IMR-90 (cell line): Measurements from ENCODE around the gene CALN1. TPM values are rescaled to one million over a fixed set of nuclear protein-coding genes. Genes with fewer than 3 reads are reported as not detected.

Experiments used
- ATAC-seq: fragments of 200-7000 bp; cut with Tn5 transposase; 2 replicates; pipeline ENCODE4 v1.9.1; 2020; ENCODE audit warnings: low read depth, mild to moderate bottlenecking, moderate library complexity
- BruUV-seq: library from RNA; stranded (reverse); fragments of 400-500 nt; replicated peaks from 2 replicates; lab custom pipeline; 2021; lab: Mats Ljungman, UMichigan
- CTCF ChIA-PET: fragments of 300-600 bp; formaldehyde crosslinking; extraction: SDS; loops from one replicate; lab custom pipeline; 2021; ENCODE audit warnings: antibody characterized with exemption; lab: Yijun Ruan, JAX
- POLR2A ChIA-PET: fragments of 300-600 bp; sonication (Branson Sonifier 250); formaldehyde crosslinking; loops from one replicate; lab custom pipeline; 2022; ENCODE audit warnings: antibody characterized with exemption; ENCODE audit not compliant: unreplicated experiment; lab: Charles Lee
- DNase-seq: peaks from one replicate; pipeline ENCODE4 v3.0.0; 2013
- H2AFZ ChIP-seq: replicated peaks from 2 replicates; pipeline ENCODE3; 2013; ENCODE audit warnings: low read length, mild to moderate bottlenecking; ENCODE audit not compliant: poor library complexity
- H2AK5ac ChIP-seq: 2 replicates; pipeline ENCODE4 v1.6.1; 2013; ENCODE audit warnings: low read depth, low read length, inconsistent platforms
- H2AK9ac ChIP-seq: replicated peaks from 2 replicates; pipeline ENCODE3; 2013; ENCODE audit warnings: mild to moderate bottlenecking, low read depth, low read length, moderate library complexity; ENCODE audit not compliant: poor library complexity
- H2BK120ac ChIP-seq: 2 replicates; pipeline ENCODE4 v1.6.1; 2013; ENCODE audit warnings: low read depth, low read length, inconsistent platforms
- H2BK15ac ChIP-seq: 3 replicates; pipeline ENCODE4 v1.6.1; 2013; ENCODE audit warnings: low read depth, low read length, inconsistent platforms
- H2BK20ac ChIP-seq: 2 replicates; pipeline ENCODE4 v1.6.1; 2013; ENCODE audit warnings: low read depth, mild to moderate bottlenecking, inconsistent platforms, low read length, moderate library complexity
- H2BK5ac ChIP-seq: 2 replicates; pipeline ENCODE4 v1.6.1; 2013; ENCODE audit warnings: mild to moderate bottlenecking, low read depth, low read length, inconsistent platforms; ENCODE audit not compliant: poor library complexity, severe bottlenecking
- H3K14ac ChIP-seq: replicated peaks from 2 replicates; pipeline ENCODE4 v1.6.1; 2013; ENCODE audit warnings: low read depth, low read length, inconsistent platforms
- H3K18ac ChIP-seq: 2 replicates; pipeline ENCODE4 v1.6.1; 2013; ENCODE audit warnings: low read depth, low read length, control low read depth
- H3K23ac ChIP-seq: 2 replicates; pipeline ENCODE4 v1.6.1; 2013; ENCODE audit warnings: low read depth, low read length, inconsistent platforms
- H3K27ac ChIP-seq: 2 replicates; pipeline ENCODE4 v1.5.1; 2013; ENCODE audit warnings: mild to moderate bottlenecking, control low read depth, low read length; ENCODE audit not compliant: insufficient read depth
- H3K27me3 ChIP-seq: 2 replicates; pipeline ENCODE4 v1.6.1; 2013; ENCODE audit warnings: low read length; ENCODE audit not compliant: control insufficient read depth, insufficient read depth
- H3K36me3 ChIP-seq: 2 replicates; pipeline ENCODE4 v1.6.1; 2013; ENCODE audit warnings: low read length, mixed read lengths; ENCODE audit not compliant: control insufficient read depth, insufficient read depth
- H3K4ac ChIP-seq: 2 replicates; pipeline ENCODE4 v1.6.1; 2013; ENCODE audit warnings: low read depth, low read length, inconsistent platforms
- H3K4me1 ChIP-seq: 2 replicates; pipeline ENCODE4 v1.6.1; 2013; ENCODE audit warnings: low read length, mixed read lengths; ENCODE audit not compliant: control insufficient read depth, insufficient read depth
- H3K4me2 ChIP-seq: 2 replicates; pipeline ENCODE4 v1.6.1; 2013; ENCODE audit warnings: low read depth, mild to moderate bottlenecking, control low read depth, low read length, moderate library complexity
- H3K4me3 ChIP-seq: 2 replicates; pipeline ENCODE4 v1.5.1; 2013; ENCODE audit warnings: low read depth, mild to moderate bottlenecking, control low read depth, low read length, moderate library complexity; ENCODE audit not compliant: insufficient read depth
- H3K56ac ChIP-seq: 2 replicates; pipeline ENCODE4 v1.6.1; 2013; ENCODE audit warnings: low read length, inconsistent platforms; ENCODE audit not compliant: insufficient read depth; ENCODE audit errors: extremely low read depth
- H3K79me1 ChIP-seq, 2 experiments: 2 replicates each; pipeline ENCODE4 v1.6.1; 2013; ENCODE audit warnings: low read length in 2 of 2, inconsistent platforms in 1 of 2, low read depth in 1 of 2
- H3K9ac ChIP-seq: 2 replicates; pipeline ENCODE4 v1.6.1; 2013; ENCODE audit warnings: low read depth, low read length, control low read depth
- H3K9me1 ChIP-seq: 2 replicates; pipeline ENCODE4 v1.6.1; 2013; ENCODE audit warnings: low read length, inconsistent platforms; ENCODE audit not compliant: insufficient read depth
- H3K9me3 ChIP-seq: 2 replicates; pipeline ENCODE4 v1.6.1; 2013; ENCODE audit warnings: low read length; ENCODE audit not compliant: control insufficient read depth, insufficient read depth
- H4K20me1 ChIP-seq: 2 replicates; pipeline ENCODE4 v1.6.1; 2013; ENCODE audit warnings: low read length, inconsistent platforms; ENCODE audit not compliant: insufficient read depth
- H4K5ac ChIP-seq: 2 replicates; pipeline ENCODE4 v1.6.1; 2013; ENCODE audit warnings: mild to moderate bottlenecking, low read depth, low read length, control low read depth
- H4K8ac ChIP-seq, 2 experiments: 2 replicates each; pipeline ENCODE4 v1.6.1; 2013; ENCODE audit warnings: low read depth in 2 of 2, low read length in 2 of 2, control low read depth in 1 of 2, inconsistent platforms in 1 of 2
- H4K91ac ChIP-seq: 2 replicates; pipeline ENCODE4 v1.6.1; 2013; ENCODE audit warnings: low read depth, low read length, inconsistent platforms; ENCODE audit not compliant: insufficient read depth
- BHLHE40 ChIP-seq: fragments of 150-350 bp; IDR thresholded peaks from 2 replicates; pipeline ENCODE4 v1.6.1; 2016; ENCODE audit warnings: mild to moderate bottlenecking, low read depth, low read length
- CEBPB ChIP-seq: IDR thresholded peaks from 2 replicates; pipeline ENCODE4 v1.6.1; 2012; ENCODE audit warnings: low read depth, low read length, improper control_type of control experiment
- CHD1 ChIP-seq: IDR thresholded peaks from 2 replicates; pipeline ENCODE4 v1.6.1; 2012; ENCODE audit warnings: low read depth, low read length, improper control_type of control experiment
- FOS ChIP-seq: fragments of 150-350 bp; IDR thresholded peaks from 2 replicates; pipeline ENCODE4 v1.6.1; 2016; ENCODE audit warnings: low read depth, low read length
- MAFK ChIP-seq: IDR thresholded peaks from 2 replicates; pipeline ENCODE4 v1.6.1; 2012; ENCODE audit warnings: low read depth, low read length, improper control_type of control experiment
- MAZ ChIP-seq: IDR thresholded peaks from 2 replicates; pipeline ENCODE4 v1.6.1; 2012; ENCODE audit warnings: low read depth, mild to moderate bottlenecking, low read length, improper control_type of control experiment, moderate library complexity, borderline replicate concordance
- MXI1 ChIP-seq: IDR thresholded peaks from 2 replicates; pipeline ENCODE4 v1.6.1; 2012; ENCODE audit warnings: low read depth, mild to moderate bottlenecking, low read length, moderate library complexity, borderline replicate concordance
- NFE2L2 ChIP-seq: fragments of 150-350 bp; IDR thresholded peaks from 2 replicates; pipeline ENCODE4 v1.6.1; 2016; ENCODE audit warnings: low read depth, mild to moderate bottlenecking, low read length
- POLR2A ChIP-seq: IDR thresholded peaks from 2 replicates; pipeline ENCODE4 v1.6.1; 2012; ENCODE audit warnings: mild to moderate bottlenecking, low read depth, low read length
- RAD21 ChIP-seq: IDR thresholded peaks from 2 replicates; pipeline ENCODE4 v1.6.1; 2012; ENCODE audit warnings: low read length, improper control_type of control experiment
- RCOR1 ChIP-seq: IDR thresholded peaks from 2 replicates; pipeline ENCODE4 v1.6.1; 2012; ENCODE audit warnings: mild to moderate bottlenecking, low read length, improper control_type of control experiment; ENCODE audit not compliant: insufficient replicate concordance
- RFX5 ChIP-seq: IDR thresholded peaks from 2 replicates; pipeline ENCODE4 v1.8.0; 2012; ENCODE audit warnings: low read depth, mild to moderate bottlenecking, low read length, moderate library complexity
- SMC3 ChIP-seq: fragments of 150-350 bp; IDR thresholded peaks from 2 replicates; pipeline ENCODE4 v1.6.1; 2016; ENCODE audit warnings: low read depth, mild to moderate bottlenecking, antibody characterized with exemption, low read length, moderate library complexity
- WGBS, 2 experiments: methylation state at CpG; one replicate each; pipeline versions ENCODE4 v1.1.5 to v1.1.7; 2013; ENCODE audit warnings: missing lambda C conversion rate in 2 of 2; ENCODE audit not compliant: insufficient read length in 1 of 2; ENCODE audit errors: extremely low coverage in 2 of 2; 5-methylcytosine and 5-hydroxymethylcytosine counted together
- dilution Hi-C: fragments of 300-500 bp; cut with HindIII; formaldehyde crosslinking; loops from one replicate; pipeline ENCODE4 v1.14.3; 2018; ENCODE audit warnings: low sequenced_read_pairs; ENCODE audit not compliant: unreplicated experiment
- in situ Hi-C: fragments of 300-500 bp; cut with MboI; formaldehyde crosslinking; loops from 3 replicates; pipeline ENCODE4 v1.14.3; 2019; ENCODE audit warnings: low sequenced_read_pairs, inconsistent platforms, mixed read lengths
- intact Hi-C: fragments of 100-400 bp; cut with micrococcal nuclease; formaldehyde crosslinking; loops from 2 replicates; pipeline ENCODE4 v1.10.0; 2022
- polyA plus RNA-seq, 3 experiments: library from polyadenylated mRNA; depleted of rRNA; stranded (reverse); fragments of >200 nt; gene quantifications; 2 replicates each; pipeline ENCODE4 v1.2.3, GENCODE V29; 2012; ENCODE audit warnings: low replicate concordance in 1 of 3
- total RNA-seq: library from RNA; depleted of rRNA; stranded (reverse); fragments of >200 nt; gene quantifications from 2 replicates; pipeline ENCODE4 v1.2.3, GENCODE V29; 2012
- TF ChIP-seq, protein P1 (sequence below): fragments of 150-350 bp; IDR thresholded peaks from 2 replicates; pipeline ENCODE4 v1.6.1; 2016; ENCODE audit warnings: low read depth, mild to moderate bottlenecking, low read length, moderate library complexity, borderline replicate concordance
- TF ChIP-seq, protein P2 (sequence below): fragments of 150-350 bp; IDR thresholded peaks from 2 replicates; pipeline ENCODE4 v1.6.1; 2017; ENCODE audit warnings: mild to moderate bottlenecking, antibody characterized with exemption, low read length, low read depth
- TF ChIP-seq, protein P3 (sequence below): conservative IDR thresholded peaks from 2 replicates; pipeline ENCODE4 v1.5.1; 2012; ENCODE audit warnings: mild to moderate bottlenecking, low read depth, low read length, improper control_type of control experiment

CALN1 gene
- total and polyA plus RNA-seq, 2 of the 4 experiments (the other 2 are of a cell fraction) = not detected

DNA sequence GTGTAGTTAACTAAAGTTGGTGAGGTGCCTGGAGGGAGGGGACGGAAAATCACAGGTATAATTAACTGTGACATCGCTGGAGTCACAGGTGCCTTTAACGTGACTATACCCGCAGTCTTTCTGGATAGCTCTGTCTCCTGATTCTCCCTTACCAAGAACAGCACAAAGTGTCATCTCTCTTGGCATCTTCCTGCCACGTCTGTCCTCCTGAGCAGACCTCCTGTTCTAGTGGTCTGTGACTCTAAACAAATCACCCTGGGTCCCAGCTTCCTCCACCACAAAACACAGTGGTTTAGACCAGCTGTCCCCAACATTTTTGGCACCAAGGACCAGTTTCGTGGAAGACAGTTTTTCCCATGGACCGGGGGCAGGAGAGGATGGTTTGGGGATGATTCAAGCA lies 90.5 kb downstream of the CALN1 start:
- H3K23ac ChIP-seq = no peak overlapping the region
- H2AK9ac ChIP-seq = no peak overlapping the region
- H2BK15ac ChIP-seq = no peak overlapping the region
- H3K36me3 ChIP-seq = no peaks in the 10 kb centered on the region
- no peak overlapping the region for H4K5ac ChIP-seq
- no peaks in the 10 kb centered on the region for H3K4me1 ChIP-seq
- ATAC-seq (no peak), DNase-seq (no peak)
- H4K8ac ChIP-seq = no peak overlapping the region
- H2AK5ac ChIP-seq = no peak overlapping the region
- in situ Hi-C loops (no loop called here), intact Hi-C loops (no loop called here), dilution Hi-C loops (no loop called here)
- no peak overlapping the region for H3K18ac ChIP-seq
- no peak overlapping the region for H3K4me2 ChIP-seq
- BruUV-seq = no TSS peak
- H4K20me1 ChIP-seq = no peaks in the 10 kb centered on the region
- H2AFZ ChIP-seq = no peak overlapping the region
- H3K9ac ChIP-seq = no peak overlapping the region
- H3K9me1 ChIP-seq = no peaks in the 10 kb centered on the region
- H2BK20ac ChIP-seq = no peak overlapping the region
- no peak overlapping the region for H4K91ac ChIP-seq
- ChIA-PET POLR2A (no interaction called here), CTCF (no interaction called here)
- no peaks in the 10 kb centered on the region for H3K27me3 ChIP-seq
- H3K79me1 ChIP-seq = no peaks in the 10 kb centered on the region
- no peak overlapping the region for H3K4me3 ChIP-seq
- H3K27ac ChIP-seq = no peak overlapping the region
- H3K14ac ChIP-seq = no peak overlapping the region
- H2BK5ac ChIP-seq = no peak overlapping the region
- H3K56ac ChIP-seq = no peak overlapping the region
- 56% methylated on average over 3 of the region's 7 CpGs; no CpG with 5 or more reads in 1 of the 2 experiments for WGBS, 2 experiments
- TF ChIP-seq MXI1 (no peak), CHD1 (no peak), MAZ (no peak), CEBPB (no peak), RAD21 (no peak), RCOR1 (no peak), POLR2A (no peak), BHLHE40 (no peak), FOS (no peak), NFE2L2 (no peak), RFX5 (no peak), SMC3 (no peak), MAFK (no peak)
- TF ChIP-seq, protein P1, sequence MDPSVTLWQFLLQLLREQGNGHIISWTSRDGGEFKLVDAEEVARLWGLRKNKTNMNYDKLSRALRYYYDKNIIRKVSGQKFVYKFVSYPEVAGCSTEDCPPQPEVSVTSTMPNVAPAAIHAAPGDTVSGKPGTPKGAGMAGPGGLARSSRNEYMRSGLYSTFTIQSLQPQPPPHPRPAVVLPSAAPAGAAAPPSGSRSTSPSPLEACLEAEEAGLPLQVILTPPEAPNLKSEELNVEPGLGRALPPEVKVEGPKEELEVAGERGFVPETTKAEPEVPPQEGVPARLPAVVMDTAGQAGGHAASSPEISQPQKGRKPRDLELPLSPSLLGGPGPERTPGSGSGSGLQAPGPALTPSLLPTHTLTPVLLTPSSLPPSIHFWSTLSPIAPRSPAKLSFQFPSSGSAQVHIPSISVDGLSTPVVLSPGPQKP = no peak
- TF ChIP-seq, protein P2, sequence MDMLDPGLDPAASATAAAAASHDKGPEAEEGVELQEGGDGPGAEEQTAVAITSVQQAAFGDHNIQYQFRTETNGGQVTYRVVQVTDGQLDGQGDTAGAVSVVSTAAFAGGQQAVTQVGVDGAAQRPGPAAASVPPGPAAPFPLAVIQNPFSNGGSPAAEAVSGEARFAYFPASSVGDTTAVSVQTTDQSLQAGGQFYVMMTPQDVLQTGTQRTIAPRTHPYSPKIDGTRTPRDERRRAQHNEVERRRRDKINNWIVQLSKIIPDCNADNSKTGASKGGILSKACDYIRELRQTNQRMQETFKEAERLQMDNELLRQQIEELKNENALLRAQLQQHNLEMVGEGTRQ = no peak
- TF ChIP-seq, protein P3, sequence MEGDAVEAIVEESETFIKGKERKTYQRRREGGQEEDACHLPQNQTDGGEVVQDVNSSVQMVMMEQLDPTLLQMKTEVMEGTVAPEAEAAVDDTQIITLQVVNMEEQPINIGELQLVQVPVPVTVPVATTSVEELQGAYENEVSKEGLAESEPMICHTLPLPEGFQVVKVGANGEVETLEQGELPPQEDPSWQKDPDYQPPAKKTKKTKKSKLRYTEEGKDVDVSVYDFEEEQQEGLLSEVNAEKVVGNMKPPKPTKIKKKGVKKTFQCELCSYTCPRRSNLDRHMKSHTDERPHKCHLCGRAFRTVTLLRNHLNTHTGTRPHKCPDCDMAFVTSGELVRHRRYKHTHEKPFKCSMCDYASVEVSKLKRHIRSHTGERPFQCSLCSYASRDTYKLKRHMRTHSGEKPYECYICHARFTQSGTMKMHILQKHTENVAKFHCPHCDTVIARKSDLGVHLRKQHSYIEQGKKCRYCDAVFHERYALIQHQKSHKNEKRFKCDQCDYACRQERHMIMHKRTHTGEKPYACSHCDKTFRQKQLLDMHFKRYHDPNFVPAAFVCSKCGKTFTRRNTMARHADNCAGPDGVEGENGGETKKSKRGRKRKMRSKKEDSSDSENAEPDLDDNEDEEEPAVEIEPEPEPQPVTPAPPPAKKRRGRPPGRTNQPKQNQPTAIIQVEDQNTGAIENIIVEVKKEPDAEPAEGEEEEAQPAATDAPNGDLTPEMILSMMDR = no peak
- H3K4ac ChIP-seq = no peak overlapping the region
- peaks cover 19% of the 10 kb centered on the region for H3K9me3 ChIP-seq
- H2BK120ac ChIP-seq = no peak overlapping the region
